Tibial nerve (tissue), 4 donors: ENCODE data around the gene TRIM50.

Experiments
- CTCF ChIP-seq, 5 experiments: fragments of 200-600 bp in 3 of 5; fragments of 450-650 bp in 2 of 5; sonication (generic) in 3 of 5; IDR thresholded peaks; one replicate each; pipeline ENCODE4 v1.5.1; 2016 to 2019; ENCODE audit warnings: antibody characterized with exemption in 5 of 5, mild to moderate bottlenecking in 3 of 5, moderate library complexity in 2 of 5
- EP300 ChIP-seq, 2 donors: sonication (generic); formaldehyde crosslinking; IDR thresholded peaks; one replicate each; pipeline ENCODE4 v1.6.1; 2017; ENCODE audit warnings: antibody characterized with exemption in 2 of 2, mild to moderate bottlenecking in 1 of 2

- TF ChIP-seq CTCF (IDR thresholded peaks at IDR 0.05) (no peak), EP300 (IDR thresholded peaks at IDR 0.05) (no peak)
These were observed 24.3 kb downstream of the TRIM50 start for GRCh38 chr7:73303546-73303945.
